Stimulated activated CD4-positive, alpha-beta T cell treated with anti-CD3 and anti-CD28 coated beads, Interleukin-2, amount 100 ng/mL, for 48 hours (primary cell): ENCODE results near the gene DLGAP5.
A peak's percentile ranks its signal among the peaks of the same experiment; 100 is the strongest.

Experiments used
- DNase-seq, 2 donors: peaks; one replicate each; pipeline ENCODE4 v3.0.0-alpha.2; 2020

The DLGAP5 gene

DNA sequence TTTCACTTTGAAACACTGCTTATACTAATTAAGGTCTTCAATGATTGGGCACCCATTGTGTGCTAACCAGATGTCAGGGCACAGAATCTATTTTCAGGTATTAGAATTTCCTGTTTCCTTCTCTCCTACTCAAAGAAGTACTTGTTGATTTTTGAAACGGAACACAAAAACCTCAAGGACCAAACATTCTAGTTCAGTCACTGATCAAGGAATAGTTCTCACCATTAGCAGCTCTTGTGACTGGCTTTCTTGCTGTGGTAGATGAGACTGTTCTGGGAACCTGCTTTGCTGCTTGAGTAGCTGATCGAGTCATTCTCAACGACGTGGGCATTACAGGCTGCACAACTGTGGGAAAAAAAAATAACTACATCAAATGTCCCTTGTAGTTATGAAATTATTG is 11.0 kb downstream of the DLGAP5 start:
- DNase-seq = no peak

DNA sequence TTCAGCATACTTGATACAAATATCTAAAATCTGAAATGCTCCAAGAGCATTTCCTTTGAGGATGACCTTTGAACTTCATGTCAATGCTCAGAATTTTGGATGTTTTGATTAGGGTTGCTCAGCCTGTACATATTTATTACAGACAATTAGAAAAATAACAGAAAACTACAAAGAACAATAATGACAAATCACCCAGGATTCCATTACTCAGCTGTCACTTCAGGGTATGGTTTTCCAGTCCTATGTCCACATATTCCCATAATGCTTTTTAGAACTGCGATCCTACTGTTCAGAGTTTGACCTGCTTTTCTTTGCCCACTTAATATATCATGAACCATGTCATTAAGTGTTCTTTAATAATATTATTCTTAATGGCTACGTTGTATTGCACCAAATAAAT is 11.4 kb downstream of the DLGAP5 start:
- DNase-seq = no peak

GRCh38 chr14:55170526-55170925 is 20.9 kb downstream of the DLGAP5 start:
- no peak for DNase-seq

GRCh38 chr14:55160989-55161388 is 30.4 kb downstream of the DLGAP5 start:
- DNase-seq = no peak

GRCh38 chr14:55158412-55158811 is 33.0 kb downstream of the DLGAP5 start:
- no peak for DNase-seq

DNA sequence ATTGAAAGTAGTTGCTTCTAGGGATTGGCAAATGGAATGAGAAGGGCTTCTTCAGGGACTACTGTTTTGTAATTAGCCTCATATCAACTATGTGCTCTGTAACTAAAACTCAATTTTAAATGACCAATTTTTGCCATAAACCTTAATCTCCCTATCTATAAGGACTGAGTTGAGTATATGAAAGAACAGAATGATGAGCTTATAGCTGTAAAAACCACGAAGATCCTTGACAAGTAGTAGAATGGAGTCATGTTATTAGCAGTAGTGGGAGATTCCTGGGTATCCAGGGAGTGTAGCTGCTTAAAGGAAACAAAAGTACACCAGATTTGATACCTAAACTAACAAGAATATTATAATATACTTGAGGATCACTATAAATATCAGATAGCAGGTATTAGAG is 34.3 kb downstream of the DLGAP5 start:
- DNase-seq = no peak

DNA sequence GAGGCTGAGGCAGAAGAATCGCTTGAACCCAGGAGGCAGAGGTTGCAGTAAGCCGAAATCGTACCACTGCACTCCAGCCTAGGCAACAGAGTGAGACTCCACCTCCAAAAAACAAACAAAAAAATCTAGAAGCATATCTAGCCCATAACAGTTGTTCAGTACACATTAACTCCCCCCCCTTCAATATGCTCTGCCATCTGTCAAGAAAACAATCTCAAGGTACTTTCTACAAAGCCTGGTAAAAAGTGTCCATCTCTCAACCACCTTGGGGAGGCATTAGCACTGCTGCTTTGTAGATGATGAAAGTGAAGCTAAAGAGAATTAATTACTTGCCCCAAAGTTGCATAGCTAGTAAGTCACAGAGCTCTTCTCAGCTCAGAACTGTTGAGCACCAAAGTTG is 37.4 kb downstream of the DLGAP5 start:
- no peak for DNase-seq

DNA sequence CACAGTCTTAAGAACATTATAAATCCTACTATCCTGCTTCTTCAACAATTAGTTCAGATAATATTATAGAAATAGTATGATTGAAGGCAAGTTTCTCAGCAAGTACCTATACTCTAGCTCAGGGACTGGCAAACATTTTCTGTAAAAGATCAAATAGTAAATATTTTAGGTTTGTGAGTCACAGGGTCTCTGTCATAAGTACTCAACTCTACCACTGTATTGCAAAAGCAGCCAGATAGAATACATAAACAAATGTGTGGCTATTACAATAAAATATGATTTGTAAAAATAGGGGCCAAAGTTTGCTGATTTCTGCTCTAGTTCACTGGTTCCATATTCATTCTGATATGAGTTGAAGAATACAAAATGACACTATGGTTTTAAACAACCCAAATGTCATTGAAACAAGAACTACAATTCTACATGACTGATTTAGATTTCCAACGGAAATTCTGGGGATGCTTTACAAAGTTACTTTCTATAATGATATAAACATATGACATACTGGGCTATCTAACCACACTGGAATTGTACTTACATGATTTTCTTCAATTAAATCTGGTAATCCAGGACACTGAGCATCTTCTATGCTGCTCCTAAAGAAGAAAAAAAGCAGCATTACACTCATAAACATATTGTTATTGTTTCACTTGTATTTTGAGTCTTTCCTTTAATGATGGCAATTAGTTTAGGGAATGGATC is 39.2 kb downstream of the DLGAP5 start:
- DNase-seq = no peak

DNA sequence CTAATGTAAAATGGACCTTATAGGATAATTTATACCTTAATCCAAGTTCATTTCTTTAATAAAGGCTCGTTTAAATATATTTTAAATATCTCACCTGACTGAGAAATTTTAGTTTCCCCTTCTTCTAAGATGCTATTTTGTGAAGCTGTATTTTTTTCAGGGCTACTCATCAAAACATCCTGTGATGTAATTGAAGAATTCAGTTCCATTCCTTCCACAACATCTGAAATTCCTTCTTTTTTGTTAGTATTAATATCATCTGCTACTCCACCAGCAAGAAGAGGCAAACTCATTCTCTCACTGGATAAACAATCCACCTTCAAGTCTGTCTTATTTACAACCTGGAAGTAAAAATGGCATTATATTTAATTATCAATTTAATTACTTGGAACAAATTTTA is 39.8 kb downstream of the DLGAP5 start:
- DNase-seq = no peak

DNA sequence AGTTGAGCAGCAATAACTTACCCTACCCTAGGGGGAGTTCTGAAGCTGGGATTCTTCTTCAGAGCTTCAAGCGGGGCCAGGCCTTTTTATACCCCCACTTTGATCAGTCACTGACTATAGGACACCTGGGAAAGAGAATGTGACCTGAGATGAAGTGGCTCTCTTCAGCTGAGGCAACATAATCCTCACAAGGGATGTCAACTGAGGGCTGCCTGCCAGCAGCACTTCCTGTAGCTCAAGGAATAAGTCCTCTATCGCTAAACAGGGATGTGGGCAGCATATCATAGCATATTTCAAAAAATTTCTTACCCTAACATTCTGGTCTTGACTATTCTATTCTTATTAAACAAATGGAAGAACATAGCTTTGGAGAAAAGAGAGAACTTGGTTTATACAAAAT is 45.0 kb downstream of the DLGAP5 start:
- DNase-seq = no peak

GRCh38 chr14:55142466-55142865 is 48.9 kb downstream of the DLGAP5 start:
- no peak for DNase-seq

GRCh38 chr14:55141825-55142224 is 49.6 kb downstream of the DLGAP5 start:
- DNase-seq = no peak

DNA sequence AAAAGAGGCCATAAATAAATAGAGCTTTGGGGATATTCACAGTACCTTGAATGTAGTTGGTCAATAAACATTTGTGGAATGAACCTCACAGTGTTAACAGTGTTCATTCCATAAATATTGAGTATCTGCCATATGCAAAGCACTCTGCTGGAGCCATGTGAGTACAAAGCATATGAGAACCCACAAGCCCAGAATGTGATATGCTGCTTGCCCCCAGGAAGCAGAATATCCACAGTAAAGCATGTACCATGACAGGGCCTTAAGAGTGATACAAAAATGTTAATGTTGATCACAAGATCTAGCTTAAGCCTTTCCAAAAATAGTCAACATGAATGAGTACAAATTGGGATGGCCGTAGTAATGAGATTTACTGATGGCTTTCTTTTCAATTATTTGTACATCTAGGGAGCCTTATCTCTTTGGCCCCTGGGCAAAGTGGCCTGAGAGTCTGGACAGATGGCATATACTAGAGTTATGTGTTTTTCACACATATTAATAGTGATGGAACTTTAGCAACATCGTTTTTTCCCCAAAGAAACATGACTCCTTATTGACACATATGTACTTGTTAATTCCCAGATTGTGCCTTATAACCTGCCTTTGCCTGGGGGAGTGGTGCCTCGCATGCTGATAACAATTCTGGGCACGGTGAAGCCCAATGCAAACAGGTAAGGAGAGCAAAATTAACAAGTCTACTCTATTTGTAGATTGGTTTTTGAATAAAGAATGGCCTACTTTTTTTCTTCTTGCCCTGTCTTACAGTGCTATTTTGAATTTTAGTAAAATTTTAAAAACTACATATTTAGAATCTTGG is 51.5 kb downstream of the DLGAP5 start:
- no peak for DNase-seq

DNA sequence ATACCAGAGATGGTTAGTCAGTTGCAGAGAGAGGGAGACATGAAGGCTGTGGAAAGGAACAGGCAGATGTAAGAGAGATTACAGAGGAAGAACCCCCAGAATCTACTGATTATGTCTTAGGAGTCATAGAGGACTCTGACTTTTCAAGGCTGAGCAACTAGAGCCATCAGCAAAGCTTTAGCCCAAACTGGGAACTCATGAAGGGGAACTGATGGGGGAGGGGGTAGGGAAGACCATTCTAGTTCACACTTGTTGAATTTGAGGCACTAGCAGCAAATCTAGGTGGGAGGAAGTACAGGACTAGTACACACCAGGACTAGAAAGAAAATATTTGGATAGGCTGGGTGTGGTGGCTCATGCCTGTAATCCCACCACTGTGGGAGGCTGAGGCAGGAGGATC is 52.2 kb downstream of the DLGAP5 start:
- no peak for DNase-seq

DNA sequence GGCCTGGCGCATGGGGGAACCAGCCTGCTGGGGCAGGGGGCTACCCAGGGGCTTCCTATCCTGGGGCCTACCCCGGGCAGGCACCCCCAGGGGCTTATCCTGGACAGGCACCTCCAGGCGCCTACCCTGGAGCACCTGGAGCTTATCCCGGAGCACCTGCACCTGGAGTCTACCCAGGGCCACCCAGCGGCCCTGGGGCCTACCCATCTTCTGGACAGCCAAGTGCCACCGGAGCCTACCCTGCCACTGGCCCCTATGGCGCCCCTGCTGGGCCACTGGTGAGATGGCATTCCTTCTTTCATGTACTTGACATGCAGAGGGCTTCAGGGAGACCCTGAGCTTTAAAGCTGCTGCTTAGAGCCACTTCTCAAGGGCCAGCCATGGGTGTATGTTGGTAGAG is 53.3 kb downstream of the DLGAP5 start:
- no peak for DNase-seq

GRCh38 chr14:55136885-55137786 is 54.2 kb downstream of the DLGAP5 start:
- no peak for DNase-seq

GRCh38 chr14:55136241-55136640 is 55.1 kb downstream of the DLGAP5 start:
- DNase-seq = no peak

GRCh38 chr14:55133416-55133815 is 58.0 kb downstream of the DLGAP5 start:
- DNase-seq = no peak

DNA sequence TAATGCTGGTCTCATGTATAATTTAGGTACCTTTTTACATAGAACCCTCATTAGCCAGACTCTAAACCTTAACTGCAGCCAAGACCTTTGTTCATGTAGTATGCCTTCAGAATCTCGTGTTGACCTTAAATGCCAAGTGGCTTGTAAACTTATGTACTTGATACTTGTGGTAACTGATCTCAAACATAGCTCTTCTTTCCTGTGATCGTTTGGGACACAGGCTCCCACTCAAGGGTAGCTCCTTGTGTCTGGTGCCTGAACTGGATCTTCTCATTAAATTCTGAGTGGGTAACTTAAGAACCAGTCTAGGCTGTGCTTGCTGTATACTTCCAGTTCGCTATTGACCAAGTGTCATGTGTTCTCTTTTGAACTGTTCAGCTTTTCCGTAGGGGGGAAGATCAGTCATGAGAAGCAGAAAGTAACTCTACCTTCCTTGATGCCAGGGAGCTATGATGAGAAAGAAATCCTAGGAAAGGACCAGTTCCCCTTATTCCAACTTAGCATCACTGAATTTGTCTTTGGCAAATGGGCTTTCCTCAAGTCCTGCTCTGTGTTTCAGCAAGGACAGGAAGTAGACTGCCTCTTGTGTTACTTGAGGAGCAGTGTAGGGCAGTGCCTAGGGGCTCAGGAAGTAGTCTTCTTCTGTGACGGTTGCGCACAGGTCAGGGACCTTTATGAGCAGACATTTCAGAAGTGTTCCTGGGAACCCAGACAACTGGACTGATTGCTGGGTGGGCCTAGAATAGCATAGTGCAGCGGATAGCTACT is 59.8 kb downstream of the DLGAP5 start:
- DNase-seq = no peak

DNA sequence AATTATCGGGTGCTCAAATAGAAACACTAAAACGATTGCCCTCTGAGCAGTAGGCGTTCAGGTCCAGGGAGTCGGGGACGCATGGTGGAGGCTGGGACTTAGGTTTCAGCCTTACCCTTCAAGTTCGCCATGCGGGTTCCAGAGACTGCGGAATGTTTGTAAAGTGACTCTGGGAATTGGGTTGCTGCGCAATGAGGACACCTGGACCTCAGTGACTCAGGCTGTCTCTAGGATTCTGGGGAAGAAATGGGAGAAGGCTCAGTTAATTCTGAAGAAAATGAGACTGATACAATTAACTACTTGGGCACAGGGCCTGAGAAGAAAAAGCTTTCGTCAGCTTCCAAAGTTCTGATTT is 61.2 kb downstream of the DLGAP5 start:
- no peak for DNase-seq

- DNase-seq = peak; percentile 17 to 24
These were observed 61.8 kb downstream of the DLGAP5 start for GRCh38 chr14:55129428-55130195.

GRCh38 chr14:55129086-55129427 is 62.3 kb downstream of the DLGAP5 start, which contains the start of gene LGALS3:
LGALS3 (plus strand) TSS chr14:55129252; CDS start chr14:55137374, 8,122 bp downstream.
- DNase-seq = peak; percentile 9 to 18
